ENCODE data around the gene PHEX.

PHEX gene

GRCh38 chrX:22122510-22122909, 90.4 kb downstream of the PHEX start:
- no peak for TF ChIP-seq CTCF (IDR thresholded peaks at IDR 0.05; ENCODE audit: insufficient read depth, low read length, missing control alignments)
- POLR2A ChIA-PET, result no interaction called here
- CTCF ChIA-PET, result interaction anchor here (0.6 to 0.7 kb wide), 2 partner anchors 13 to 42 kb away, joined by 3 read pairs; no protein-coding TSS in a partner anchor
- DNase-seq (ENCODE audit: low read depth, low spot score), result no peak
- H3K4me3 ChIP-seq (ENCODE audit: low read depth, low read length), result no peak overlapping the region

GRCh38 chrX:22124098-22124497, 92.0 kb downstream of the PHEX start:
- TF ChIP-seq CTCF (IDR thresholded peaks at IDR 0.05; ENCODE audit: insufficient read depth, low read length, missing control alignments), result no peak
- CTCF ChIA-PET, result no interaction called here
- no peak overlapping the region for H3K4me3 ChIP-seq (ENCODE audit: low read depth, low read length)
- DNase-seq (ENCODE audit: low read depth, low spot score), result no peak
- POLR2A ChIA-PET, result no interaction called here

GRCh38 chrX:22125481-22125880, 93.4 kb downstream of the PHEX start:
- no peak overlapping the region for H3K4me3 ChIP-seq (ENCODE audit: low read depth, low read length)
- CTCF ChIA-PET, result interaction anchor here (1.9 kb wide), 2 partner anchors 10 to 45 kb away, joined by 6 to 9 read pairs; no protein-coding TSS in a partner anchor
- TF ChIP-seq CTCF (IDR thresholded peaks at IDR 0.05; ENCODE audit: insufficient read depth, low read length, missing control alignments), result no peak
- POLR2A ChIA-PET, result no interaction called here
- DNase-seq (ENCODE audit: low read depth, low spot score), result no peak

GRCh38 chrX:22126327-22126726, 94.2 kb downstream of the PHEX start:
- no peak for DNase-seq (ENCODE audit: low read depth, low spot score)
- CTCF ChIA-PET, result interaction anchor here (1.9 kb wide), 2 partner anchors 10 to 46 kb away, joined by 6 to 9 read pairs; no protein-coding TSS in a partner anchor
- H3K4me3 ChIP-seq (ENCODE audit: low read depth, low read length), result no peak overlapping the region
- POLR2A ChIA-PET, result no interaction called here
- TF ChIP-seq CTCF (IDR thresholded peaks at IDR 0.05; ENCODE audit: insufficient read depth, low read length, missing control alignments), result no peak

GRCh38 chrX:22128961-22129360, 96.8 kb downstream of the PHEX start:
- ChIA-PET CTCF (no interaction called here), POLR2A (no interaction called here)
- no peak for DNase-seq (ENCODE audit: low read depth, low spot score)
- H3K4me3 ChIP-seq (ENCODE audit: low read depth, low read length), result no peak overlapping the region
- no peak for TF ChIP-seq CTCF (IDR thresholded peaks at IDR 0.05; ENCODE audit: insufficient read depth, low read length, missing control alignments)

GRCh38 chrX:22134681-22135080, 102.6 kb downstream of the PHEX start:
- ChIA-PET POLR2A (no interaction called here), CTCF (interaction anchor here (1.1 to 3.2 kb wide), 5 partner anchors 9 to 1183 kb away, joined by 5 to 18 read pairs (median 9); no protein-coding TSS in a partner anchor)
- peak; percentile 33 for DNase-seq (ENCODE audit: low read depth, low spot score)
- no peak for TF ChIP-seq CTCF (IDR thresholded peaks at IDR 0.05; ENCODE audit: insufficient read depth, low read length, missing control alignments)
- no peak overlapping the region for H3K4me3 ChIP-seq (ENCODE audit: low read depth, low read length)

Data from AG04449 (cell line).